WTC11 (cell line): ENCODE data around the gene APH1B.

Experiments used
- ESRRA ChIP-seq: sonication (generic); formaldehyde crosslinking; IDR thresholded peaks from 2 replicates; pipeline ENCODE4 v1.8.1; 2022; ENCODE audit warnings: mild to moderate bottlenecking, missing genetic modification reagents, borderline replicate concordance
- KAT7 ChIP-seq: sonication (generic); formaldehyde crosslinking; IDR thresholded peaks from 2 replicates; pipeline ENCODE4 v1.8.1; 2023; ENCODE audit warnings: missing genetic modification reagents, mild to moderate bottlenecking, borderline replicate concordance
- USF1 ChIP-seq: sonication (generic); formaldehyde crosslinking; IDR thresholded peaks from 2 replicates; pipeline ENCODE4 v1.8.0; 2022; ENCODE audit warnings: mild to moderate bottlenecking, missing genetic modification reagents

- no peak for TF ChIP-seq KAT7 (CRISPR knock-in tag)
- TF ChIP-seq USF1 (CRISPR knock-in tag), result no peak
- TF ChIP-seq ESRRA (CRISPR knock-in tag), result no peak
These were observed 18.8 kb downstream of the APH1B start for GRCh38 chr15:63296195-63296594.
